ENCODE measurements around the gene VAX1.

Gene VAX1

GRCh38 chr10:117112220-117112619, 25.9 kb downstream of the VAX1 start:
- no peaks in the 10 kb centered on the region for H3K79me1 ChIP-seq (ENCODE audit: low read length)
- H4K8ac ChIP-seq (ENCODE audit: low read depth, low read length), result no peak overlapping the region
- no peak overlapping the region for H3K23ac ChIP-seq (ENCODE audit: low read length)
- H3K27me3 ChIP-seq (ENCODE audit: insufficient read depth, low read length, poor library complexity), result no peaks in the 10 kb centered on the region
- no peak overlapping the region for H2BK5ac ChIP-seq (ENCODE audit: low read length)
- H3K36me3 ChIP-seq (ENCODE audit: control insufficient read depth, insufficient read depth, low read length), result no peaks in the 10 kb centered on the region
- H3K18ac ChIP-seq (ENCODE audit: low read length), result no peak overlapping the region
- DNase-seq, result peak; percentile 10
- H2BK120ac ChIP-seq (ENCODE audit: low read depth, low read length), result no peak overlapping the region
- H2AK5ac ChIP-seq (ENCODE audit: low read length), result no peak overlapping the region
- no peak overlapping the region for H3K56ac ChIP-seq (ENCODE audit: low read length)
- no peak overlapping the region for H4K5ac ChIP-seq (ENCODE audit: low read length)
- H3K27ac ChIP-seq (ENCODE audit: low read depth, low read length), result no peak overlapping the region
- no peaks in the 10 kb centered on the region for H3K79me2 ChIP-seq (ENCODE audit: control insufficient read depth, insufficient read depth, low read length)
- H3K9ac ChIP-seq (ENCODE audit: low read length), result no peak overlapping the region
- no peaks in the 10 kb centered on the region for H3K4me1 ChIP-seq (ENCODE audit: control insufficient read depth, low read depth, low read length)
- H3K4me3 ChIP-seq (ENCODE audit: low read length), result no peak overlapping the region
- no peak overlapping the region for H2BK15ac ChIP-seq (replicated peaks; ENCODE audit: low read depth)
- no peak overlapping the region for H3K4me2 ChIP-seq (ENCODE audit: low read length)
- H3K4ac ChIP-seq (ENCODE audit: low read depth, low read length), result no peak overlapping the region
- no CpG with 5 or more reads among the region's 1 CpG for WGBS (ENCODE audit: extremely low coverage, insufficient coverage, low lambda C conversion rate)

- no peak overlapping the region for H3K4me3 ChIP-seq (ENCODE audit: low read length)
- no peak overlapping the region for H3K18ac ChIP-seq (ENCODE audit: low read length)
- no peaks in the 10 kb centered on the region for H3K4me1 ChIP-seq (ENCODE audit: control insufficient read depth, low read depth, low read length)
- no peak overlapping the region for H2BK15ac ChIP-seq (replicated peaks; ENCODE audit: low read depth)
- H3K4ac ChIP-seq (ENCODE audit: low read depth, low read length), result no peak overlapping the region
- no peaks in the 10 kb centered on the region for H3K36me3 ChIP-seq (ENCODE audit: control insufficient read depth, insufficient read depth, low read length)
- DNase-seq, result no peak
- no peak overlapping the region for H2AK5ac ChIP-seq (ENCODE audit: low read length)
- WGBS (ENCODE audit: extremely low coverage, insufficient coverage, low lambda C conversion rate), result no CpG with 5 or more reads among the region's 4 CpGs
- H3K79me2 ChIP-seq (ENCODE audit: control insufficient read depth, insufficient read depth, low read length), result no peaks in the 10 kb centered on the region
- H3K23ac ChIP-seq (ENCODE audit: low read length), result no peak overlapping the region
- H3K56ac ChIP-seq (ENCODE audit: low read length), result no peak overlapping the region
- H4K8ac ChIP-seq (ENCODE audit: low read depth, low read length), result no peak overlapping the region
- H3K27ac ChIP-seq (ENCODE audit: low read depth, low read length), result no peak overlapping the region
- no peak overlapping the region for H2BK120ac ChIP-seq (ENCODE audit: low read depth, low read length)
- no peak overlapping the region for H4K5ac ChIP-seq (ENCODE audit: low read length)
- H3K79me1 ChIP-seq (ENCODE audit: low read length), result no peaks in the 10 kb centered on the region
- no peak overlapping the region for H3K4me2 ChIP-seq (ENCODE audit: low read length)
- no peak overlapping the region for H3K9ac ChIP-seq (ENCODE audit: low read length)
- H2BK5ac ChIP-seq (ENCODE audit: low read length), result no peak overlapping the region
- no peaks in the 10 kb centered on the region for H3K27me3 ChIP-seq (ENCODE audit: insufficient read depth, low read length, poor library complexity)
Observed at GRCh38 chr10:117107238-117107637, 30.8 kb downstream of the VAX1 start.

- Histone ChIP-seq H2AK5ac (ENCODE audit: low read length) (no peak overlapping the region), H4K8ac (ENCODE audit: low read depth, low read length) (no peak overlapping the region), H3K4me3 (ENCODE audit: low read length) (no peak overlapping the region), H3K27ac (ENCODE audit: low read depth, low read length) (no peak overlapping the region), H3K4me1 (ENCODE audit: control insufficient read depth, low read depth, low read length) (peaks cover 4% of the 10 kb centered on the region), H2BK5ac (ENCODE audit: low read length) (no peak overlapping the region), H3K79me2 (ENCODE audit: control insufficient read depth, insufficient read depth, low read length) (no peaks in the 10 kb centered on the region), H3K18ac (ENCODE audit: low read length) (no peak overlapping the region), H3K56ac (ENCODE audit: low read length) (no peak overlapping the region), H4K5ac (ENCODE audit: low read length) (no peak overlapping the region), H3K23ac (ENCODE audit: low read length) (no peak overlapping the region), H3K27me3 (ENCODE audit: insufficient read depth, low read length, poor library complexity) (no peaks in the 10 kb centered on the region), H2BK120ac (ENCODE audit: low read depth, low read length) (no peak overlapping the region), H2BK15ac (replicated peaks; ENCODE audit: low read depth) (no peak overlapping the region), H3K4me2 (ENCODE audit: low read length) (no peak overlapping the region), H3K4ac (ENCODE audit: low read depth, low read length) (no peak overlapping the region), H3K79me1 (ENCODE audit: low read length) (no peaks in the 10 kb centered on the region), H3K9ac (ENCODE audit: low read length) (no peak overlapping the region), H3K36me3 (ENCODE audit: control insufficient read depth, insufficient read depth, low read length) (no peaks in the 10 kb centered on the region)
- no CpG with 5 or more reads among the region's 9 CpGs for WGBS (ENCODE audit: extremely low coverage, insufficient coverage, low lambda C conversion rate)
- DNase-seq, result peak; percentile 22
Observed at GRCh38 chr10:117096599-117097201, 41.4 kb downstream of the VAX1 start.

- Histone ChIP-seq H3K27me3 (ENCODE audit: insufficient read depth, low read length, poor library complexity) (no peaks in the 10 kb centered on the region), H4K5ac (ENCODE audit: low read length) (no peak overlapping the region), H2BK5ac (ENCODE audit: low read length) (no peak overlapping the region), H2BK15ac (replicated peaks; ENCODE audit: low read depth) (no peak overlapping the region), H3K56ac (ENCODE audit: low read length) (no peak overlapping the region), H2AK5ac (ENCODE audit: low read length) (no peak overlapping the region), H4K8ac (ENCODE audit: low read depth, low read length) (no peak overlapping the region), H3K79me1 (ENCODE audit: low read length) (no peaks in the 10 kb centered on the region), H3K36me3 (ENCODE audit: control insufficient read depth, insufficient read depth, low read length) (no peaks in the 10 kb centered on the region), H3K4me1 (ENCODE audit: control insufficient read depth, low read depth, low read length) (peaks cover 4% of the 10 kb centered on the region), H3K4me3 (ENCODE audit: low read length) (no peak overlapping the region), H3K9ac (ENCODE audit: low read length) (no peak overlapping the region), H3K23ac (ENCODE audit: low read length) (no peak overlapping the region), H3K27ac (ENCODE audit: low read depth, low read length) (no peak overlapping the region), H3K4me2 (ENCODE audit: low read length) (no peak overlapping the region), H3K4ac (ENCODE audit: low read depth, low read length) (no peak overlapping the region), H3K79me2 (ENCODE audit: control insufficient read depth, insufficient read depth, low read length) (no peaks in the 10 kb centered on the region), H3K18ac (ENCODE audit: low read length) (no peak overlapping the region), H2BK120ac (ENCODE audit: low read depth, low read length) (no peak overlapping the region)
- WGBS (ENCODE audit: extremely low coverage, insufficient coverage, low lambda C conversion rate), result no CpG with 5 or more reads among the region's 9 CpGs
- peak; percentile 11 for DNase-seq
Observed at GRCh38 chr10:117094856-117095255, 43.2 kb downstream of the VAX1 start.

- H2BK15ac ChIP-seq (replicated peaks; ENCODE audit: low read depth), result no peak overlapping the region
- H2BK5ac ChIP-seq (ENCODE audit: low read length), result no peak overlapping the region
- H3K9ac ChIP-seq (ENCODE audit: low read length), result no peak overlapping the region
- WGBS (ENCODE audit: extremely low coverage, insufficient coverage, low lambda C conversion rate), result no CpG with 5 or more reads among the region's 6 CpGs
- peaks cover 4% of the 10 kb centered on the region for H3K4me1 ChIP-seq (ENCODE audit: control insufficient read depth, low read depth, low read length)
- DNase-seq, result no peak
- H3K4me2 ChIP-seq (ENCODE audit: low read length), result no peak overlapping the region
- no peak overlapping the region for H3K56ac ChIP-seq (ENCODE audit: low read length)
- no peaks in the 10 kb centered on the region for H3K79me2 ChIP-seq (ENCODE audit: control insufficient read depth, insufficient read depth, low read length)
- no peak overlapping the region for H3K27ac ChIP-seq (ENCODE audit: low read depth, low read length)
- H3K18ac ChIP-seq (ENCODE audit: low read length), result no peak overlapping the region
- no peaks in the 10 kb centered on the region for H3K27me3 ChIP-seq (ENCODE audit: insufficient read depth, low read length, poor library complexity)
- H3K23ac ChIP-seq (ENCODE audit: low read length), result no peak overlapping the region
- no peak overlapping the region for H3K4ac ChIP-seq (ENCODE audit: low read depth, low read length)
- no peak overlapping the region for H2BK120ac ChIP-seq (ENCODE audit: low read depth, low read length)
- H3K79me1 ChIP-seq (ENCODE audit: low read length), result no peaks in the 10 kb centered on the region
- no peak overlapping the region for H3K4me3 ChIP-seq (ENCODE audit: low read length)
- no peak overlapping the region for H4K8ac ChIP-seq (ENCODE audit: low read depth, low read length)
- H4K5ac ChIP-seq (ENCODE audit: low read length), result no peak overlapping the region
- H2AK5ac ChIP-seq (ENCODE audit: low read length), result no peak overlapping the region
- no peaks in the 10 kb centered on the region for H3K36me3 ChIP-seq (ENCODE audit: control insufficient read depth, insufficient read depth, low read length)
Observed at GRCh38 chr10:117092386-117092785, 45.7 kb downstream of the VAX1 start.

GRCh38 chr10:117090834-117091233, 47.2 kb downstream of the VAX1 start:
- H3K4me1 ChIP-seq (ENCODE audit: control insufficient read depth, low read depth, low read length), result peaks cover 4% of the 10 kb centered on the region
- H3K79me2 ChIP-seq (ENCODE audit: control insufficient read depth, insufficient read depth, low read length), result no peaks in the 10 kb centered on the region
- H3K27ac ChIP-seq (ENCODE audit: low read depth, low read length), result no peak overlapping the region
- no peak overlapping the region for H3K23ac ChIP-seq (ENCODE audit: low read length)
- H2BK5ac ChIP-seq (ENCODE audit: low read length), result no peak overlapping the region
- DNase-seq, result no peak
- H3K36me3 ChIP-seq (ENCODE audit: control insufficient read depth, insufficient read depth, low read length), result no peaks in the 10 kb centered on the region
- no peak overlapping the region for H2AK5ac ChIP-seq (ENCODE audit: low read length)
- H4K8ac ChIP-seq (ENCODE audit: low read depth, low read length), result no peak overlapping the region
- WGBS (ENCODE audit: extremely low coverage, insufficient coverage, low lambda C conversion rate), result no CpG with 5 or more reads among the region's 4 CpGs
- no peaks in the 10 kb centered on the region for H3K79me1 ChIP-seq (ENCODE audit: low read length)
- no peak overlapping the region for H3K4ac ChIP-seq (ENCODE audit: low read depth, low read length)
- no peak overlapping the region for H3K56ac ChIP-seq (ENCODE audit: low read length)
- no peak overlapping the region for H3K4me2 ChIP-seq (ENCODE audit: low read length)
- no peak overlapping the region for H3K9ac ChIP-seq (ENCODE audit: low read length)
- no peaks in the 10 kb centered on the region for H3K27me3 ChIP-seq (ENCODE audit: insufficient read depth, low read length, poor library complexity)
- H3K18ac ChIP-seq (ENCODE audit: low read length), result no peak overlapping the region
- H2BK120ac ChIP-seq (ENCODE audit: low read depth, low read length), result no peak overlapping the region
- no peak overlapping the region for H2BK15ac ChIP-seq (replicated peaks; ENCODE audit: low read depth)
- no peak overlapping the region for H4K5ac ChIP-seq (ENCODE audit: low read length)
- no peak overlapping the region for H3K4me3 ChIP-seq (ENCODE audit: low read length)

All from mesendoderm (in vitro differentiated cells).